WTC11 (cell line): ENCODE results near the gene ZNF254.
"Not testable (repeated sequence)": the region's sequence is repeated elsewhere in the genome, so short reads cannot be mapped to it uniquely, and the experiment has no call there.

ENCODE experiments used
- ARID4B ChIP-seq: sonication (generic); formaldehyde crosslinking; IDR thresholded peaks from 2 replicates; pipeline ENCODE4 v1.8.0; 2023; ENCODE audit warnings: missing genetic modification reagents, mild to moderate bottlenecking, borderline replicate concordance
- ATF2 ChIP-seq: sonication (generic); formaldehyde crosslinking; IDR thresholded peaks from 2 replicates; pipeline ENCODE4 v1.8.1; 2022; ENCODE audit warnings: low read depth, missing genetic modification reagents, borderline replicate concordance
- CREB1 ChIP-seq: sonication (generic); formaldehyde crosslinking; IDR thresholded peaks from 2 replicates; pipeline ENCODE4 v1.8.0; 2023; ENCODE audit warnings: mild to moderate bottlenecking, missing genetic modification reagents
- CTCF ChIP-seq: fragments of 200-600 bp; IDR thresholded peaks from 2 replicates; pipeline ENCODE4 v1.8.0; 2022; ENCODE audit warnings: antibody characterized with exemption
- E2F4 ChIP-seq: sonication (generic); formaldehyde crosslinking; IDR thresholded peaks from 2 replicates; pipeline ENCODE4 v1.8.1; 2022; ENCODE audit warnings: low read depth, mild to moderate bottlenecking, moderate library complexity, missing genetic modification reagents, borderline replicate concordance
- FOXP1 ChIP-seq: sonication (generic); formaldehyde crosslinking; IDR thresholded peaks from 2 replicates; pipeline ENCODE4 v1.8.0; 2022; ENCODE audit warnings: missing genetic modification reagents, mild to moderate bottlenecking, moderate library complexity, borderline replicate concordance
- MAX ChIP-seq: sonication (generic); formaldehyde crosslinking; IDR thresholded peaks from 2 replicates; pipeline ENCODE4 v1.8.0; 2022; ENCODE audit warnings: mild to moderate bottlenecking, missing genetic modification reagents
- NR3C1 ChIP-seq: sonication (generic); formaldehyde crosslinking; conservative IDR thresholded peaks from 2 replicates; pipeline ENCODE4 v1.8.1; 2023; ENCODE audit warnings: low read depth, mild to moderate bottlenecking, missing genetic modification reagents
- PREB ChIP-seq: sonication (generic); formaldehyde crosslinking; IDR thresholded peaks from 2 replicates; pipeline ENCODE4 v1.8.1; 2022; ENCODE audit warnings: mild to moderate bottlenecking, missing genetic modification reagents, moderate library complexity, borderline replicate concordance
- ZNF232 ChIP-seq: sonication (generic); formaldehyde crosslinking; IDR thresholded peaks from 2 replicates; pipeline ENCODE4 v1.8.0; 2022; ENCODE audit warnings: mild to moderate bottlenecking, missing genetic modification reagents

GRCh38 chr19:24100597-24100996 is 13.6 kb downstream of the ZNF254 start:
- TF ChIP-seq CTCF; E2F4 (CRISPR knock-in tag); ARID4B (CRISPR knock-in tag); PREB (CRISPR knock-in tag); ZNF232 (CRISPR knock-in tag); MAX (CRISPR knock-in tag); CREB1 (CRISPR knock-in tag); FOXP1 (CRISPR knock-in tag); ATF2 (CRISPR knock-in tag); NR3C1 (CRISPR knock-in tag): not testable (repeated sequence)
